ENCODE data around the gene TMEM217.

DNA sequence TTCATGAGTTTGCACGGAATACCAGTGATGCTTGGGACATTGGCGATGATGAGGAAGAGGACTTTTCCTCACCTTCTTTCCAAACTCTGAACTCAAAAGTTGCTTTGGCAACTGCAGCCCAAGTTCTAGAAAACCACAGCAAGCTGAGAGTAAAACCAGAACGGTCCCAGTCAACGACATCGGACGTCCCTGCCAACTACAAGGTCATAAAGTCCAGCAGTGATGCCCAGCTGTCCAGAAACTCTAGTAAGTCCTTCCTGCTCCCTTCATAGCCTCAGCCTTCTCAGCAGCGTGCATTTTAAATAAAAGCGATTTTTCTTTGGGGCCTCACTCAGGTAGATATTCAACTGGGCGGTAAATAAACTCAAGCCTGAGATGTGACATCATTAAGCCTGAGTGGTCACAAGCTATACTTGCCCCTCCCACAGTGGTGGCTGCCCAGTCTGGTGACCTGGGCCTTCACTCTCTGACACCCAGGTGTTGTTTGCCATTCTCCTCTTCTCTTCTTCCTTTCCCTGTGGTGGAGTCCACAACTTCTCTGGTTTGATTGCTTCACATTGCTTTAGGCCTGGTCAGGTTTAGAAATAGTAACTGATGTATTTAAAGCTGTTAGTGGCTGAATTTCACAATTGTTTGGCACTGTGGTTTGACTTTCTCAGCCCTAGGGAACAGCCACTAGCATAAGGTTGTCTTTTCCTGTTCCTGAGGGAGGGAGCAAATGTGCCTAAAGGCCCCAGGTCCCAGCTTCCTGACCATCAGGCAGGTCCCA lies 21.6 kb upstream of the TMEM217 start:
- TF ChIP-seq, protein P1, sequence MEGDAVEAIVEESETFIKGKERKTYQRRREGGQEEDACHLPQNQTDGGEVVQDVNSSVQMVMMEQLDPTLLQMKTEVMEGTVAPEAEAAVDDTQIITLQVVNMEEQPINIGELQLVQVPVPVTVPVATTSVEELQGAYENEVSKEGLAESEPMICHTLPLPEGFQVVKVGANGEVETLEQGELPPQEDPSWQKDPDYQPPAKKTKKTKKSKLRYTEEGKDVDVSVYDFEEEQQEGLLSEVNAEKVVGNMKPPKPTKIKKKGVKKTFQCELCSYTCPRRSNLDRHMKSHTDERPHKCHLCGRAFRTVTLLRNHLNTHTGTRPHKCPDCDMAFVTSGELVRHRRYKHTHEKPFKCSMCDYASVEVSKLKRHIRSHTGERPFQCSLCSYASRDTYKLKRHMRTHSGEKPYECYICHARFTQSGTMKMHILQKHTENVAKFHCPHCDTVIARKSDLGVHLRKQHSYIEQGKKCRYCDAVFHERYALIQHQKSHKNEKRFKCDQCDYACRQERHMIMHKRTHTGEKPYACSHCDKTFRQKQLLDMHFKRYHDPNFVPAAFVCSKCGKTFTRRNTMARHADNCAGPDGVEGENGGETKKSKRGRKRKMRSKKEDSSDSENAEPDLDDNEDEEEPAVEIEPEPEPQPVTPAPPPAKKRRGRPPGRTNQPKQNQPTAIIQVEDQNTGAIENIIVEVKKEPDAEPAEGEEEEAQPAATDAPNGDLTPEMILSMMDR (IDR thresholded peaks at IDR 0.05; ENCODE audit: low read length) = no peak
- TF ChIP-seq EZH2 (IDR thresholded peaks at IDR 0.05; ENCODE audit: borderline replicate concordance, low read length) = no peak

Measured in OCI-LY1 (cell line).